Measurements from ENCODE around the gene MERTK. TPM values are rescaled to one million over a fixed set of nuclear protein-coding genes. Genes with fewer than 3 reads are reported as not detected.

The MERTK gene
- polyA plus RNA-seq, 1 donor = 4.4 TPM

Other genes starting within 250 kb of the MERTK start
- 18.1 TPM for gene ANAPC1, start 14.4 kb upstream of the MERTK start, polyA plus RNA-seq (ENCODE audit: insufficient read length)
- 13.7 TPM for gene TMEM87B, start 156.7 kb downstream of the MERTK start, polyA plus RNA-seq (ENCODE audit: insufficient read length)
- gene FBLN7, start 239.8 kb downstream of the MERTK start, polyA plus RNA-seq (ENCODE audit: insufficient read length) = 8.5 TPM